Activated CD4-positive, CD25-positive, alpha-beta regulatory T cell treated with anti-CD3 and anti-CD28 coated beads, Interleukin-2, amount 50 U/mL, for 72 hours (primary cell): ENCODE results near the gene GNG12.
"Not testable (repeated sequence)": the region's sequence is repeated elsewhere in the genome, so short reads cannot be mapped to it uniquely, and the experiment has no call there.

Source experiments
- DNase-seq: peaks from one replicate; pipeline ENCODE4 v3.0.0; 2021

GNG12 gene

DNA sequence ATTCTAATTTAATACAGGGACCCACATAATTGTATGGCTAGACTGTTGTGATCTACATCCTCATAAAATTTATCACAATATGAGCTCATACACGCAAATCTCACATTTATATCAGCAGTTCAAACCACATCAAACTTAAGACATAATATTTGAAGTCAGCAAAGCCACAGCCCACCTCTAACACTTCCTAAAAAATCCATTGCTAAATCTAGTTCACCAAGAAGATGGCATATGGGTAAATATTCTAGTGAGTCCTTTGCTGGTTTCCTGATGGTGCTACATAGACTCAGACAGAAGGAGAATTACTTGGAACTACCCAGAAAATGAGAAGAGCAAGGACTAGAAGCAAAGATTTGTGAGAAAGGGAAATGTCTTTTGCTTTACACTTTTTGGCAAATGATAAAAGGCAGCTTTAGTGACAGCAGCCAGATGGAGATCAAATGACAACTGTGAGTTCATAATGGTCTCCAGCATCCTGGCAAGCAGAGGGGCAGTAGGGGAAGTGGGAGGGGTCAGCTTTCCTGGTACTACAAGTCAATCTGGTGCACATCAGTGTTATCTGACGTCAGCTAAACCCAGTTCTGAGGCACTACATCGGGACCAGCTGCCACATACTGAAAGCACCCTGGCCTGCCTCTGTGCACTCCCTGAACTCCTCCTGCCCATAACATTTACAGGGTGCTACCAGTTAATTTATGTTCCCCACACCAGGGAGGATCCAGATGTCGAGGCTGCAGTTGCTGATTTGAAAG, 158.8 kb downstream of the GNG12 start:
- DNase-seq: no peak

DNA sequence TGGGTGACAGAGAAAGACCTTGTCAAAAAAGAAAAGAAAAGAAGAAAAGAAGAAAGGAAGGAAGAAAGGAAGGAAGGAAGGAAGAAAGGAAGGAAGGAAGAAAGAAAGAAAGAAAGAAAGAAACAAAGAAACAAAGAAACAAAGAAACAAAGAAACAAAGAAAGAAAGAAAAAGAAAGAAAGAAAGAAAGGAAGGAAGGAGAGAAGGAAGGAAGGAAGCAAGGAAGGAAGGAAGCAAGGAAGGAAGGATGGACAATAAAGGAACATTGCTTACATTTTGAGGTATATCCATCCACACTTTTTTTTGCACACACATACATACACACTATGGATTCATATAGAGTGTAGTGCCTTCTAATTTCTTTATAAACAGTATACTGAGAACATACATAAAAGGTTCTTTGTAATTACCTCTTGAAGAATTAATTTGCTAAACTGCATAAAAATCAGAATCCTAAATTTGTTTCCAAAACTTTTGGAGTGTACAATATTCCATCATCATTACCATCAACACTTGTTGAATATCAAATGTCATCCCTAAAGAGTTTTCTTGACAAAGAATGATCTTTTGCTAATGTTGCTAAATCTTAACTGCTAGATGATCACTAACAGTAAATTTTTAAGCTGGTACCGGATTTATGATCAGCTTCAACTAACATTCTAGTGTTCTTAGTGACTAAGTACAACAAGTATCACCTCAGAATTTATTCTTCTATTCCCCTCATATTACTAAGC, 159.6 kb downstream of the GNG12 start:
- DNase-seq: no peak

DNA sequence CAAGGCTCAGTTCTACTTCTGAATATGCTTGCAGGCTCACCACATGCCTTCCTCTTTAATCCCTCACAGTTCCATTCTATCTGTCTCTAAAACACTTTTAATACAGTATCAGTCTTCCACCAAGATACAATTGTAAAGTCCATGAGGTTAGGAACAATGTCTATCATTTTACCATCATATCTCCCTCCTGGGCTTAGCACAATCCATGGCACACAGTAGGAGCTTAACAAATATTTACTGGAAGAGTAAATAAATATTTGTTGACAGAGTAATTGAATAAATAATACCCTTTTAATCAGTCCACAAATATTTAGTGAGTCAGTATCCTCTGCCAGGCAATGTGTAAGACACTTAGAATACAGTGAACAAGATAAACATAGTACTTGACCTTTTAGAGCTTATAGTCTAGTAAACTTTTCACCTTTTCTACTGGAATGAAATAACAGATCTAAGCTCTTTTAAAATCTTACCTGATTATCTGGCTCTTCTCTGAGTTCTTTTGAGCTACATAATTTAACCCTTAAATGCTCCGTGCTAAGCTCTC, 160.9 kb downstream of the GNG12 start:
- no peak for DNase-seq

DNA sequence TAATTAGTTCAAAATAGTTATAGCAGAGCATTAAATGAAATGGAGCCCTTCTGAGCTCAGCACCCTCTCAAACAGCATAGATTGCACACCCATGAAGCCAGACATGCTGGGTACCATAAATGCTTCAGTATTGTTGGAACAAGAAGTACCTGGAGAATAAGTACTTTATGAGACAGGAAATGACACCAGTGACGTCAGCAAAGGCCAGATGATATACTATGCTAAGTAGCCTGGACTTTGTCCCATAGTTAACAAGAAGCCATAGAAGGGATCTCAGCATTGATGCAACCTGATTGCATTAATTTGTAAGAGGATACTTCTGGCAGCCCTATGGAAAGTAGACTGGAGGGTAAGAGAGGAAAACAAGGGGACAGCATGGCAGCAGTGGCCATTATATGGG, 164.6 kb downstream of the GNG12 start:
- no peak for DNase-seq

DNA sequence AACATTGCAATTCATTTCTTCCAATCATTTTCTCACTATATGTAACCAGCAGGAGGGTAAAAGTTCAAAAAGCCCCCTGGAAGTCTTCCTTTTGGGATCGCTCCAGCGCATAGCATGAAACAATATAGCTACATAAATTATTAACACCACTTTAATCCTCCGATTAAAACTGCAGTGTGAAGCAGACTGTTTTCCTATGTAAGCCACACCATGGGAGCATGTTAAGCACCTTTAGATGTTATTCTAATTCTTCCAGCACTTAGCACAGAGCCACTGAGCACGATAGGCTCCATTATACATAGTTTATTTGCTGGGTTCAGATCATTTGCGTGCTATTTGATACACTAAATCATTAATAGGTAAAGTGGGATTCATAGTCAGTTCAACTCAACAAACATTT, 166.6 kb downstream of the GNG12 start:
- no peak for DNase-seq

DNA sequence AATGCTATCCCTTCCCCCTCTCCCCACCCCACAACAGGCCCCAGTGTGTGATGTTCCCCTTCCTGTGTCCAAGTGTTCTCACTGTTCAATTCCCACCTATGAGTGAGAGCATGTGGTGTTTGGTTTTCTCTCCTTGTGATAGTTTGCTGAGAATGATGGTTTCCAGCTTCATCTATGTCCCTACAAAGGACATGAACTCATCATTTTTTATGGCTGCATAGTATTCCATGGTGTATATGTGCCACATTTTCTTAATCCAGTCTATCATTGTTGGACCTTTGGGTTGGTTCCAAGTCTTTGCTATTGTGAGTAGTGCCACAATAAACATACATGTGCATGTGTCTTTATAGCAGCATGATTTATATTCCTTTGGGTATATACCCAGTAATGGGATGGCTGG, 168.0 kb downstream of the GNG12 start:
- not testable (repeated sequence) for DNase-seq

DNA sequence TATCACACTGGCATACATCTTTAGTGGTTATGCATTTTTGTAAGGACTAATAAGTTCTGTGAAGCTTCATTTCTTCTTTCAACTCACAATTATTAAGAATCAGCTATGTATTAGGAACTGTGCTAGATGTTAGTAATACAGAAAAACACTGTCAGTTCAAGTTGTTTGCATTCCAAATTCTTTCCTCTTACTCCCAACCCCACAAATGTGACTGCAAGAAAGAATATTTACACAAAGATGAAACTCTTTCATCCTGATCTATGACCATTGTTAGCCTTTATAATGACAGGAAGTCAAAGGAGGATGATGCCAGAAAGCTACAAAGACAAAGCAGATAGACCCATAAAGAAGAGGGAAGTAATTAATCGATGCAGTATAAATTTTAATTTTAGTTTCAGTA, 169.2 kb downstream of the GNG12 start:
- no peak for DNase-seq

DNA sequence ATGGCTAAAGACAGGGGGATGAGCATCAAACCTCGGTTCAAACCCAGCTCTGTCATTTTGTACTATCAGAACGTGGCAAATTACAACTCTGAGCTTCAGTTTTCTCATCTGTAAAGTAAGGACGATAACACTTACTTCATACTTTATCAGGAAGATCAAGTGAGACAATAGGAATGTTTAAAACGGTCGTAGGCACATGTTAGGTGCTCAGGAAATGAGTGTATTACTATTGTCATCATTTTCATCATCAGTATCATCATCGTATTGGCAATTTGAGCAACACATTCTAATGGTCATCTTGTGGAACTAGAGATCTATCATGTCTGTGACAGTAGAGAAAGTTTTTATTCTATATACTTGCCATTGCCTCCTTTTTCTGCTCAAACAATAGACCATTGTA, 170.4 kb downstream of the GNG12 start:
- no peak for DNase-seq

DNA sequence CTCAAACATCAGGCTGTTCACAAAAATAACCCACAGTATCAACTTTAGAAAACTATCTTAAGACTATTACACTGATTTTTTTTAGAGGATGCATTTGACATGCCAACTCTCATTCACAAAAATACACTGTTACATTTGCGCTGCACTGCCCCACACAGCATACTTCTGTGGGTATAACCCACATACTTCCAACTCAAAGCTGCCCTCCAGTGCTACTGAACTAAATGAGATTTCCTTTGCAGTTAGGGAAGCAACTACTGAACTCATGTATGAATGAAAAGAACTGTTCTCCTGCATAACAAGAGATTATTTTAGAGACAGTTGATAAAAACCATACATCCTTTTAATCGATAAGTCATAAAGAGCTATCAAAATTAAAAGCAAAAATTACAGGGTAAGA, 174.0 kb downstream of the GNG12 start:
- DNase-seq: no peak

DNA sequence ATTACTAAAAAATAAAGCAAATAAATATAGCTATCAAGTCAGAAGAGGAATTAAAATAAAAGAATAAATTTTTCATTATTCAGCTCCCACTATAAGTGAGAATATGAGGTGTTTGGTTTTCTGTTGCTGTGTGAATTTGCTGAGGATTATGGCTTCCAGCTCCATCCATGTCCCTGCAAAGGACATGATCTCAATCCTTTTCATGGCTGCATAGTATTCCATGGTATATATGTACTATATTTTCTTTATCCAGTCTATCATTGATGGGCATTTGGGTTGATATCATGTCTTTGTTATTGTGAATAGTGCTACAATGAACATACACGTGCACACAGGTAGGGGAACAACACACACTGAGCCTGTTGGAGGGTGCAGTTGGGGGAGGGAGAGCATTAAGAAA, 176.1 kb downstream of the GNG12 start:
- not testable (repeated sequence) for DNase-seq

DNA sequence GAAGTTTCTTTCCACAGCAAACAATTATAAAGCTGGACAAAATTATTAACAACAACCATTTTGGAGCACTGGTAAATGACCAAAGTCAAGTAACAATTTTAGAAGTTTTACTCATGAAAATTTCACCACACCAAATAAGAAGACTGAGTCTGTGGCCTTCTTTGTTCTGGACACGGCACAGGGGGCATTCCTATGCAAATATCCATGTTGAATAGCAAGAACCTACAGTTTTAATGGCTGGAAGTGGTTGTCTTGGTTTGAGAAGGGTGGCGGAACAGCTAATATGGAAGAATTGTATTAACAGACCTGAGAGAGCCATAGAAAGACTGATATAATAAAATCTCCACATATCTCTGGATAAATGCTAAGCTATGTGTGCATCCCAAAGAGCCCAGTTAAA, 177.7 kb downstream of the GNG12 start:
- no peak for DNase-seq

DNA sequence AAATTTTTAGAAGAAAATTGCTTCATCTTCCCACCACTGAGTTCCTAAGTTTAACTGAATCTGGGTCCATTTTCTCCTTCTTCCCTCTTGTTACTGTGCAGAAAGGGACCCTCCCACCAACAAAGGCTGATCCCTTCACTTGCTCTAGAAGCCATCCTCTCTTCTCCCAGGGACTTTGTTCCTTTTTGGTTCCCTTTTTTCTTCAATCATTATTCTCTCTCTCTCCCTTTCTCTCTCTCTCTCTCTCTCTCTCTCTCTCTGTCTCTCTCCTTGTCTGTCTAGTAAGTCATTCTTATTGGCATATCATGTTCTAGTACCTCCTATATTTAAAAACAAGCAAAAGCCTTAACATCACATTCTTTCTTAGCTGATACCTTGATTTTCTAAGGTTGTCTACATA, 180.0 kb downstream of the GNG12 start:
- no peak for DNase-seq

DNA sequence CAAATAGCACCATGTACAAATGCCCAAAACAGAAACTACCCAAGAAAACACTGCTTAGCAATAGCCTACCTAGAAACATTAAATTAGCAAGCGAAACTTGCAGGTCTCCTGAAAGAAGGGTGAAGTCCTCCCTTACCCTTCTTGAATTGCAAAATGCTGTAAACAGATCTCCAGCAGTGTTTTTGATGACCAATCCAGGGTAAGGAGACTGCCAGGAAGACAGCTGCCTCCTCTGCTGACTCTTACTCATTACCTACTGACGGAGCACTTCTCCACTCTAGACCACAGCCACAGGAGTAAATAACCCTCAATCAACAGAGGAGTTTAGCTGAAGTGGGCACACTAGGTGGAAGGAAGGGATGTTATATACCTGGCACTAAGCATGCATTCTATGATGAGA, 180.5 kb downstream of the GNG12 start:
- DNase-seq: no peak
